Measurements from ENCODE around the gene PLD1. TPM values are rescaled to one million over a fixed set of nuclear protein-coding genes. Genes with fewer than 3 reads are reported as not detected.
"Not testable (repeated sequence)": the region's sequence is repeated elsewhere in the genome, so short reads cannot be mapped to it uniquely, and the experiment has no call there.

The PLD1 gene
- total RNA-seq: 1 to 10 TPM in 1 of 3 donors, under 1 TPM in 2; 0.52 to 1.3 (median 0.66) TPM

- Mint-ChIP-seq H3K27me3 (ENCODE audit: low read depth) (peaks cover 33% of the 10 kb centered on the region), H3K4me1 (ENCODE audit: low read depth) (peaks cover 23% of the 10 kb centered on the region), H3K4me3 (peak within 1 kb of the TSS; percentile 77), H3K36me3 (ENCODE audit: insufficient read depth) (no peaks in the 10 kb centered on the region), H3K9me3 (no peaks in the 10 kb centered on the region)
- peak; percentile 76 to 83 for ATAC-seq
- DNase-seq: peak; percentile 12
Observed at GRCh38 chr3:171809861-171810628, at the start of gene PLD1. Gene PLD1 (minus strand): TSS chr3:171810483. CDS start chr3:171738051, 72,432 bp downstream.

GRCh38 chr3:171858770-171859169, 48.5 kb upstream of the PLD1 start:
- not testable (repeated sequence) for H3K4me1 Mint-ChIP-seq (ENCODE audit: low read depth); H3K4me3 Mint-ChIP-seq; ATAC-seq; H3K36me3 Mint-ChIP-seq (ENCODE audit: insufficient read depth); H3K27me3 Mint-ChIP-seq (ENCODE audit: low read depth); DNase-seq
- peaks cover 11% of the 10 kb centered on the region for H3K9me3 Mint-ChIP-seq

- Mint-ChIP-seq H3K4me3 (no peak overlapping the region), H3K9me3 (peaks cover 11% of the 10 kb centered on the region), H3K27me3 (ENCODE audit: low read depth) (peaks cover 3% of the 10 kb centered on the region), H3K4me1 (ENCODE audit: low read depth) (no peaks in the 10 kb centered on the region), H3K36me3 (ENCODE audit: insufficient read depth) (no peaks in the 10 kb centered on the region)
- no peak for DNase-seq
- no peak for ATAC-seq
Observed at GRCh38 chr3:171854649-171855305, 44.5 kb upstream of the PLD1 start.

GRCh38 chr3:171851660-171852058, 41.4 kb upstream of the PLD1 start:
- ATAC-seq (no peak), DNase-seq (no peak)
- H3K27me3 Mint-ChIP-seq (ENCODE audit: low read depth): peaks cover 3% of the 10 kb centered on the region
- H3K4me3 Mint-ChIP-seq: no peak overlapping the region
- H3K9me3 Mint-ChIP-seq: peaks cover 7% of the 10 kb centered on the region
- H3K4me1 Mint-ChIP-seq (ENCODE audit: low read depth): peaks cover 5% of the 10 kb centered on the region
- no peaks in the 10 kb centered on the region for H3K36me3 Mint-ChIP-seq (ENCODE audit: insufficient read depth)

- no peak for ATAC-seq
- Mint-ChIP-seq H3K36me3 (ENCODE audit: insufficient read depth) (no peaks in the 10 kb centered on the region), H3K27me3 (ENCODE audit: low read depth) (peaks cover 3% of the 10 kb centered on the region), H3K4me3 (no peak overlapping the region), H3K4me1 (ENCODE audit: low read depth) (peaks cover 8% of the 10 kb centered on the region), H3K9me3 (peaks cover 7% of the 10 kb centered on the region)
- DNase-seq: no peak
Observed at GRCh38 chr3:171850960-171851659, 40.8 kb upstream of the PLD1 start.

- no peak overlapping the region for H3K4me3 Mint-ChIP-seq
- no peak for ATAC-seq
- peaks cover 8% of the 10 kb centered on the region for H3K4me1 Mint-ChIP-seq (ENCODE audit: low read depth)
- peaks cover 3% of the 10 kb centered on the region for H3K27me3 Mint-ChIP-seq (ENCODE audit: low read depth)
- H3K9me3 Mint-ChIP-seq: peaks cover 7% of the 10 kb centered on the region
- no peaks in the 10 kb centered on the region for H3K36me3 Mint-ChIP-seq (ENCODE audit: insufficient read depth)
- DNase-seq: no peak
Observed at GRCh38 chr3:171850320-171850959, 40.2 kb upstream of the PLD1 start.

- ATAC-seq: no peak
- H3K27me3 Mint-ChIP-seq (ENCODE audit: low read depth): peaks cover 3% of the 10 kb centered on the region
Observed at GRCh38 chr3:171849617-171850319, 39.5 kb upstream of the PLD1 start.

GRCh38 chr3:171847595-171848259, 37.4 kb upstream of the PLD1 start:
- H3K4me1 Mint-ChIP-seq (ENCODE audit: low read depth): peaks cover 8% of the 10 kb centered on the region
- no peak overlapping the region for H3K4me3 Mint-ChIP-seq
- ATAC-seq: no peak
- DNase-seq: no peak
- H3K36me3 Mint-ChIP-seq (ENCODE audit: insufficient read depth): no peaks in the 10 kb centered on the region
- H3K9me3 Mint-ChIP-seq: no peaks in the 10 kb centered on the region
- peaks cover 3% of the 10 kb centered on the region for H3K27me3 Mint-ChIP-seq (ENCODE audit: low read depth)

More at GRCh38 chr3:171849617-171850319, 39.5 kb upstream of the PLD1 start:
- no peak overlapping the region for H3K4me3 Mint-ChIP-seq
- H3K36me3 Mint-ChIP-seq (ENCODE audit: insufficient read depth): no peaks in the 10 kb centered on the region
- peaks cover 7% of the 10 kb centered on the region for H3K9me3 Mint-ChIP-seq
- peaks cover 8% of the 10 kb centered on the region for H3K4me1 Mint-ChIP-seq (ENCODE audit: low read depth)
- no peak for DNase-seq

- Mint-ChIP-seq H3K9me3 (no peaks in the 10 kb centered on the region), H3K4me1 (ENCODE audit: low read depth) (peaks cover 8% of the 10 kb centered on the region), H3K4me3 (no peak overlapping the region), H3K27me3 (ENCODE audit: low read depth) (no peaks in the 10 kb centered on the region), H3K36me3 (ENCODE audit: insufficient read depth) (no peaks in the 10 kb centered on the region)
- ATAC-seq (no peak), DNase-seq (no peak)
Observed at GRCh38 chr3:171847133-171847532, 36.9 kb upstream of the PLD1 start.

GRCh38 chr3:171846597-171846996, 36.3 kb upstream of the PLD1 start:
- Mint-ChIP-seq H3K36me3 (ENCODE audit: insufficient read depth) (no peaks in the 10 kb centered on the region), H3K9me3 (no peaks in the 10 kb centered on the region), H3K27me3 (ENCODE audit: low read depth) (no peaks in the 10 kb centered on the region), H3K4me1 (ENCODE audit: low read depth) (peaks cover 8% of the 10 kb centered on the region), H3K4me3 (no peak overlapping the region)
- DNase-seq (no peak), ATAC-seq (peak; percentile 88 to 93)

- no peak for ATAC-seq
- H3K4me3 Mint-ChIP-seq: no peak overlapping the region
- H3K9me3 Mint-ChIP-seq: no peaks in the 10 kb centered on the region
- DNase-seq: no peak
- no peaks in the 10 kb centered on the region for H3K27me3 Mint-ChIP-seq (ENCODE audit: low read depth)
- H3K4me1 Mint-ChIP-seq (ENCODE audit: low read depth): peaks cover 8% of the 10 kb centered on the region
- no peaks in the 10 kb centered on the region for H3K36me3 Mint-ChIP-seq (ENCODE audit: insufficient read depth)
Observed at GRCh38 chr3:171845481-171846284, 35.4 kb upstream of the PLD1 start.

GRCh38 chr3:171844873-171845272, 34.6 kb upstream of the PLD1 start:
- Mint-ChIP-seq H3K36me3 (ENCODE audit: insufficient read depth) (no peaks in the 10 kb centered on the region), H3K27me3 (ENCODE audit: low read depth) (no peaks in the 10 kb centered on the region), H3K9me3 (no peaks in the 10 kb centered on the region), H3K4me1 (ENCODE audit: low read depth) (peaks cover 8% of the 10 kb centered on the region), H3K4me3 (no peak overlapping the region)
- DNase-seq: no peak
- no peak for ATAC-seq

Measured in activated T-cell treated with anti-CD3 and anti-CD28 coated beads, Interleukin-2, amount 50 U/mL, for 4 hours (primary cell).